DMS79 (cell line): ENCODE data around the gene STAB1.

Experiments used
- DNase-seq: peaks from one replicate; lab custom pipeline; 2025; lab: John Stamatoyannopoulos, UW

Gene STAB1

DNA sequence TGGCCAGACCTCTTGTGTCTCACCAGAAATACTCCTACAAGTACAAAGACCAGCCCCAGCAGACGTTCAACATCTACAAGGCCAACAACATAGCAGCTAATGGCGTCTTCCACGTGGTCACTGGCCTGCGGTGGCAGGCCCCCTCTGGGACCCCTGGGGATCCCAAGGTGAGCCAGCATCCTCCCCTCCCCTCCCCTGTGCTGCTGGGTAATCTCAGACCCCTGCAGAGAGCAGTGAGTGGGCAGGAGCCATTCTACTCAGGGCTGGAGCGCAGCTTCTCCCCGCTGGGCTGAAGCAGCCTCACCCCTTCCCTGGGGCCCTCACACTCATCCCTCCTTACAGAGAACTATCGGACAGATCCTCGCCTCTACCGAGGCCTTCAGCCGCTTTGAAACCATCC, 9.8 kb downstream of the STAB1 start:
- DNase-seq = no peak

DNA sequence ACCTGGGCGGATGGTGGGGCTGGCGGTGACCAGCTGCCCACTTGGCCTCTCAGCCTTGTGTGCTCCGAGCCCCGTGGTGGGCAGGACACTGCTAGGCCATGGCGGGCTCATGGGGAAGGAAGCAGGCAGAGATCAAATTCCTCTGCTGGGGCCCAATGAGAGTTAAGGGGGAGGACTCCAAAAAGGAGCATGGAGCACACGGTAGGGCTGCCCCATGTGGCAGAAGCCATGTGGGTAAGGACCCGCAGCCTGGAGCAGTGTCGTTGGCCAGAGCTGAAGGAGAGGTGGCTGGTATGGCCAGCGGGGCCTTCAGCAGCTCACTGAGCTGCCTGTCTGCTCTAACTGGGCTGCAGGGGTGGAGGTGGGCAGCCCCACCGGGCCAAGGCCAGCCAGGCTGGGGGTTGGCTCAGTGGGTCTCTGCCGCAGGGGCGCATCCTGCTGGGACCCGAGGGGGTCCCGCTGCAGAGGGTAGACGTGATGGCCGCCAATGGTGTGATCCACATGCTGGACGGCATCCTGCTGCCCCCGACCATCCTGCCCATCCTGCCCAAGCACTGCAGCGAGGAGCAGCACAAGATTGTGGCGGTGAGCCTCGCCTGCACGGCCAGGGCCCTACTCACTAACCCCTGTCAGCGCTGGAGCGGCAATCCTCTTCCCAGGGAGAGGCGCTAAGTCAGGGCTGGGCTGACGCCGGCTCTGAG, 11.3 kb downstream of the STAB1 start:
- no peak for DNase-seq

DNA sequence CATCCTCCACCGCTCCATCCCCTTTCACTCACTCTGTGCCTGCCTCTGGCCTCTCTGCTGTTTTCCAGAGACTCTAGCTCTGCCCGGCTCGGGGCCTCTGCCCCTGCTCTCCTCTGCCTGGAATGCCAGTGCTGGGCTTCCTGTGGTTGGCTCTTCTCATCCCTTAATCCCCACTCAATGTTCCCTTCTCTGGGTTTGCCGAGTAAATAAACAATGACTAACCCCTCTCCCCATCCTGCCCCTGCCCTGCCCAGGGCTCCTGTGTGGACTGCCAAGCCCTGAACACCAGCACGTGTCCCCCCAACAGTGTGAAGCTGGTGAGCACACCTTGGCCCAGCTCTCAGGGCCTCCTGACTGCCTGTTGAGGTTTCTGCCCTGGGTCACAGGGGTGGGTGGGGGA, 12.2 kb downstream of the STAB1 start:
- no peak for DNase-seq

DNA sequence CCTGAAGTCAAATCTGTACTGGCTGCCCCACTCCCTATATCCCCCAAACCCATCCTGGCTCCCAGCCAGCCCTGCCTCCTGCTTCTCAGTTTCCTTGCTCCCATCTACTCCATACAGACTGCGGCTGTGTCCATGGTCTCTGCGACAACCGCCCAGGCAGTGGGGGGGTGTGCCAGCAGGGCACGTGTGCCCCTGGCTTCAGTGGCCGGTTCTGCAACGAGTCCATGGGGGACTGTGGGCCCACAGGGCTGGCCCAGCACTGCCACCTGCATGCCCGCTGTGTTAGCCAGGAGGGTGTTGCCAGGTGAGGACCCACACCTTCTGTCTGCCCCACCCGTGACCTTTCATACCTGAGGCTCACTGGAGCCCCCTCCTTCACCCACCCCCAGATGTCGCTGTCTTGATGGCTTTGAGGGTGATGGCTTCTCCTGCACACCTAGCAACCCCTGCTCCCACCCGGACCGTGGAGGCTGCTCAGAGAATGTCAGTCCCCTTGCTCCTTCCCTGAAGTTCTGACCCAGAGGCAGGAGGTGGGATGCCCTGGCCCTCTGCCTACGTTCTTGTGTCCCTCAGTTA, 14.7 kb downstream of the STAB1 start:
- no peak for DNase-seq

DNA sequence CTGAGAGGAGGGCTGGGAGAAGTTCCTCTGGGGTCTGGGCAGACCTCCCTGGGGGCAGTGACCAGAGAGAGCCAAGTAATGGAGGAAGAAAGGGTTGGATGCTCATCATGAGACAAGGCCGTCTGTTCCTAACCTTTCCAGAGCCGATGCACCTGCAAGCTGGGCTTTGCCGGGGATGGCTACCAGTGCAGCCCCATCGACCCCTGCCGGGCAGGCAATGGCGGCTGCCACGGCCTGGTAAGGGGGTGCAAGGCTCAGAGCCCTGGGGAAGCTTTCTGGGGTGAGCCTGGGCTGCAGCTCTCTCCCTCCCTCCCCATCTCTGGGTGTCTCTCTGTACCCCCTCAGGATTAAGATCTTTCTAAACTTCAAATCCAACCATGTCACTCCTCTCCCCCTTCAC, 16.4 kb downstream of the STAB1 start:
- no peak for DNase-seq

DNA sequence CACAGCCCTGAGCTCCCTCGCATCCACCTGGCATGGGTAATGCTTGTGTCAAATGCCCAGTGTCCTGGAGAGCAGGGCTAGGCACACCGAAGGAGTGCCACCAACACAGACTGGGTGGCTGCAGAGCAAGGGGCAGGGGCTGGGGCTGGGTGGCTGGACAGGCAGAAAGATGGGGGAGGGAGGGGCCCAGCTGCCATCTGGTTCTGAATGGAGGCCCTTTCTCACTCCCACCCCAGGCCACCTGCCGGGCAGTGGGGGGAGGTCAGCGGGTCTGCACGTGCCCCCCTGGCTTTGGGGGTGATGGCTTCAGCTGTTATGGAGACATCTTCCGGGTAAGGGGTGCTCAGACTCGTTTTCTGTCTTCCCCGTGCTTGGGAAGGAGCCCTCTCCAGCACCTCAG, 17.0 kb downstream of the STAB1 start:
- DNase-seq = no peak

DNA sequence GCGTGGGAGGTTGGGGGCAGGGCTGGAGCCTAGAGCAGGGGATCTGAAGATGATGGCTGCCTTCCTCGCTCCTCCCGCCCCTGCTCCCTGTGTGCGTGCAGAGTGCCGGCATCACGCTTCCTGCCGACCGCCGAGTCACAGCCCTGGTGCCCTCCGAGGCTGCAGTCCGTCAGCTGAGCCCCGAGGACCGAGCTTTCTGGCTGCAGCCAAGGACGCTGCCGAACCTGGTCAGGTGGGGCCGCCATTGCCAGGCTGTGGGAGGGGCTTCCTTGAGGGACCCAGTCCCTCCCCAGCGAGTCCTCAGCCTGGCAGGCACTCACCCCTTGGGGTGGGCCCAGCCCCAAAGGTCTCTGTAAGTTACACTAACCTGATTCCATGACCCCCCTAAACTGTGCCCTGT, 17.6 kb downstream of the STAB1 start:
- no peak for DNase-seq

DNA sequence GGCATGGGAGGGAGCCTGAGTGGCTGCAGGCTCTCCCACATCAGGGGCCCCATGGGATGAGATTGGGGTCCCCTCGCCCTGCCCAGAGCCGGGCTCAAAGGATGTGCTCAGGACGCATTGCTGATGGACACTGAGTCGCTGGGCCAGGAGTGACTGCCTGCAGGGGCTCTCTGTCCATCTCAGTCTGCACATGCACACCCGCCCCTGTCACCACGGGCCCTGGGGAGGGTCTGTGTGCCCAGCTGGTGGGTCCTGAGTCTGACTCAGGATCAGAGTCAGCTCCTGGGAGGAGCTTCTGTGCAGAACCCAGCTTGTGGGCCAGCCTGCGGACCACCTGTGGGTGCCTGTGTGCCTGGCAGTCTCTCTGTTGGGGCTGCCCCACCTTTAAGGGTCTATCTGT, 18.1 kb downstream of the STAB1 start:
- no peak for DNase-seq

DNA sequence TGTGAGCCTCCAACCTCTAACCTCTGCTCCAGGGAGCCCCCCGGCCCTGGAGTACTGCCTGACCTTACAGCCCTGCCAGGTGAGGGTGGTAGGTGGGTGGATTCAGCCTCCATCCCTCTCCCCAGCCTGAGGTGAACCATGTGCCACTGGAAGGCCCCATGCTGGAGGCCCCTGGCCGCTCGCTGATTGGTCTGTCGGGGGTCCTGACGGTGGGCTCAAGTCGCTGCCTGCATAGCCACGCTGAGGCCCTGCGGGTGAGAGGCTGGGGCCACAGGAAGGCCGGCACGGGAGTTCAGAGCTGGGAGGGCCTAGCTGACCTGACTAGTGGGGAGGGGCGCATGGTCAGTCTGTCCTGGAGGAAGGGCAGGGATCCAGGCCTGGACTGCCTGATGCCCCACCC, 19.4 kb downstream of the STAB1 start:
- DNase-seq = no peak

DNA sequence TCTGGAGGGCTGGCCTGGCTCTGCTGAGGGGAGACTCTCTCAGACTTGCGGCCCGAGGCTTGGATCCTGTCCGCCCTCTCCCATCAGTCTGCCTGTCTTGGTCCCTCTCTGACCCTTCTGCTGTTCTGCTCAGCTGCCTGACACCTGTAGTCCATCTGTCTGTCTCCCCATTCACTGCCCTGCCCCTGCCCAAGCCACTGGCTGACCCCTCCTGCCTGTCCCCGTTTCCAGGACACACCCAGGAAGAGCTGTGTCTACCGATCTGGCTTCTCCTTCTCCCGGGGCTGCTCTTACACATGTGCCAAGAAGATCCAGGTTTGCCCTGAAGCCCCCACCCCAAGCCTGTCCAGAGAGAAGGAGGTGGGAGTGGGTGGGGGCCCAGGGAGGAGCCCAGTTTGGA, 20.1 kb downstream of the STAB1 start:
- no peak for DNase-seq

DNA sequence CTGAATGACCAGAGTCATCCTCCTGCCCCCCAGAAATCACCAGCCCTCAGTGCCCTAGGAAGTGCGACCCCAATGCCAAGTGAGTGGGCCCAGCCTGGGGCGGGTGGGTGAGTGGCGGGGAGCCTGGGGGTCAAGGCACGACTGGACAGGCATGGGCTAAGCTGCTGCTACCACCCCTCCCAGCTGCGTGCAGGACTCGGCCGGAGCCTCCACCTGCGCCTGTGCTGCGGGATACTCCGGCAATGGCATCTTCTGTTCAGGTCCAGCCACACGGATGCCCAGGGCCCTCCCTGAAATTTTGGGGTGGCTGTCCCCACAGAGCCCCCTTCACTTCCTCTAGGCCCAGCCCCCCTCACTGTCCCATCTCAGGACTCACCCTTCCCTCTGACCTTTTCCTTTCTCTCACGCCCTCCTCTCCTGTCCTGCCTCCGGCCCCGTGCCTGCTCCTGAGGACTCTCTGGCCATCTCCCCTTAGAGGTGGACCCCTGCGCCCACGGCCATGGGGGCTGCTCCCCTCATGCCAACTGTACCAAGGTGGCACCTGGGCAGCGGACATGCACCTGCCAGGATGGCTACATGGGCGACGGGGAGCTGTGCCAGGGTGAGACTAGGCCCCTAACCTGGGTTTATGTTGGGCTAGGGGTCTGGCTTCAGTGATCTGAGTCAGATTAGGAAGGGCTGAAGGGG, 21.5 kb downstream of the STAB1 start:
- no peak for DNase-seq

DNA sequence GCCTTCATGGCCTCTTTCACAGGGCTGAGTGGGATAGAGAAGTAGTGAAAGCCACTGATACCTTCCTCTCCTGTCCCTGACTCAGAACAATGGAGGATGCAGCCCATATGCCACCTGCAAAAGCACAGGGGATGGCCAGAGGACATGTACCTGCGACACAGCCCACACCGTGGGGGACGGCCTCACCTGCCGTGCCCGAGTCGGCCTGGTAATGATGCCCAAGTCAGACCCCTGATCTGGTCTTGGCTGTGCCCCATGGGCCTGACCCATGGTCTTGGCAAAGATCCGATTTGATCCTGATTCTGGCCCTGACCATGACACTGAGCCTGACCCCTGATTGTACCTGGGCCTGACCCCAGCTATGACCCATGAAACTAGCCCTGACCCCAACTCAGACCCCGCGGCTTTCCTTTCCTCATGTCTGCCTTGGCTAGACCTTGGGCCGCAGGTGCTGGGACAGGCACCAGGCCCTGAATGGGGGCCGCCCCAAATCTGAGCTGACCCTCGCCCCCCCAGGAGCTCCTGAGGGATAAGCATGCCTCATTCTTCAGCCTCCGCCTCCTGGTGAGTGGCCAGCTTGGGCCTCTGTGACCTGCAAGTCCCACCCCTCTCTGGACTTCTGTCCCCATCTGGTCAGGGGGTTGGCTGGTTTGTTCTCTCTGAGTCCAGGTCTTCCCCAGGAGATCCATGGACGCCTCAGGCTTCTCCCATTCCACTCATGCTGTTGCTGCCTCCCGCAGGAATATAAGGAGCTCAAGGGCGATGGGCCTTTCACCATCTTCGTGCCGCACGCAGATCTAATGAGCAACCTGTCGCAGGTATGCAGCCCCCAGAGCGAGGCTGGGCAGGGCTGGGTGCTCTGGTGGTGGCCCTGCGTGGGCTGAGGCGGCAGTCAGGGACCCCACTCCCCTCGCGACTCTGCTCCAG, 22.9 kb downstream of the STAB1 start:
- no peak for DNase-seq

DNA sequence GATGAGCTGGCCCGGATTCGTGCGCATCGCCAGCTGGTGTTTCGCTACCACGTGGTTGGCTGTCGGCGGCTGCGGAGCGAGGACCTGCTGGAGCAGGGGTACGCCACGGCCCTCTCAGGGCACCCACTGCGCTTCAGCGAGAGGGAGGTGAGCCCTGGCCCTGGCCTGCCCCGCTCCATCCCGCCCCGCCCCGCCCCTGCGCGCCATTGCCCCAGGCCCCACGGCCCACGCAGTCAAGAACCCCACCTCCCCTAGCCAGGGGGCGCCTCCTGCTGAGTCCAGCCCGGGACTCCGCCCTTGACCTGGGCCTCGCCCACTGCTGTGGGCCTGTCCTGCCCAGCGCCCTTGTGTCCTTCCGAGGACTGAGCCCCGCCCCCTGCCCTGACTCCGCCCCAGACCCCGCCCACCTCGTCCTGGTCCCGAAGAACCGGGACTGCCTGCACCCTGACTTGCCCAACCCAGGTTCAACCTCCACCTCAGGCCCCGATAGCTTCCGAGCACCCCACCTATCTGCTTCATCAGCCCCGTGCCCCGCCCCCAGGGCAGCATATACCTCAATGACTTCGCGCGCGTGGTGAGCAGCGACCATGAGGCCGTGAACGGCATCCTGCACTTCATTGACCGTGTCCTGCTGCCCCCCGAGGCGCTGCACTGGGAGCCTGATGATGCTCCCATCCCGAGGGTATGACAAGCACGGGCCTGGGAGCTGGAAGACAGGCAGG, 23.7 kb downstream of the STAB1 start:
- DNase-seq = no peak

DNA sequence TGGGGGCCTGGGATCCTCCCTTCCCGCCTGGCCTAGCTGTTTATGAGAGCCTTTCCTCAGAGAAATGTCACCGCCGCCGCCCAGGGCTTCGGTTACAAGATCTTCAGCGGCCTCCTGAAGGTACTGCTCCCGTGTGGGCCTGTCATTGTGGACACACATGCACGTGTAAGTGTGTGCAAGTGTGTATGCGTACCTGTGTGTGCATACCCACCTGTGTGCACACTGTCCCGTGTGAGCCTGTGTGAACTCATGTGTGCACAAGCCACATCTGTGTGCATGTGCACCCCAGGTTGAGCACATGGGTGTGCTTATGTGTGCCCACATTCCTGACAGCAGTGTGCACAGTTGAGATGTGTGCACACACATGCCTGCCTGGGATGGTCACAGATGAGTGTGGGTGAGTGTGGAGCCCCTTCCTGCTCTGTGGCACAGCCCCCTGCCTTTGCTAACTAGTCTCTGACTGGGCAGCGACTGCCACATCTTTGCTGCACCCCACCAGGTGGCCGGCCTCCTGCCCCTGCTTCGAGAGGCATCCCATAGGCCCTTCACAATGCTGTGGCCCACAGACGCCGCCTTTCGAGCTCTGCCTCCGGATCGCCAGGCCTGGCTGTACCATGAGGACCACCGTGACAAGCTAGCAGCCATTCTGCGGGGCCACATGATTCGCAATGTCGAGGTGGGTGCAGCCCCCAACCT, 24.5 kb downstream of the STAB1 start:
- no peak for DNase-seq

DNA sequence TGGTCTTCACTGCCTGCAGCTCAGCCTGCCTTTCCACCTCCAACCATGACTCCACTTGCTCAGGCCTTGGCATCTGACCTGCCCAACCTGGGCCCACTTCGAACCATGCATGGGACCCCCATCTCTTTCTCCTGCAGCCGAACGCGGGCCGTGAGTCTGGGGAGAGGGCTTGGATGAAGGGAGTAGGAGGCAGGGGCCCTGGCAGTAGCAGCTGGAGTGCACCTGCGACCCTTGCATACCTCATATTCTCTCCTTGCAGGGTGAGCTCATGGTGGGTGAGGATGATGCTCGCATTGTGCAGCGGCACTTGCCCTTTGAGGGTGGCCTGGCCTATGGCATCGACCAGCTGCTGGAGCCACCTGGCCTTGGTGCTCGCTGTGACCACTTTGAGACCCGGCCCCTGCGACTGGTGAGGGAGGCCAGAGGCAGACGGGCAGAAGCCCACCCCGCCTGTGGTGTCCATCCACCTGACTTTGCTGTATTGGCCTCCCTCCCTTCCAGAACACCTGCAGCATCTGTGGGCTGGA, 25.1 kb downstream of the STAB1 start:
- DNase-seq = no peak

DNA sequence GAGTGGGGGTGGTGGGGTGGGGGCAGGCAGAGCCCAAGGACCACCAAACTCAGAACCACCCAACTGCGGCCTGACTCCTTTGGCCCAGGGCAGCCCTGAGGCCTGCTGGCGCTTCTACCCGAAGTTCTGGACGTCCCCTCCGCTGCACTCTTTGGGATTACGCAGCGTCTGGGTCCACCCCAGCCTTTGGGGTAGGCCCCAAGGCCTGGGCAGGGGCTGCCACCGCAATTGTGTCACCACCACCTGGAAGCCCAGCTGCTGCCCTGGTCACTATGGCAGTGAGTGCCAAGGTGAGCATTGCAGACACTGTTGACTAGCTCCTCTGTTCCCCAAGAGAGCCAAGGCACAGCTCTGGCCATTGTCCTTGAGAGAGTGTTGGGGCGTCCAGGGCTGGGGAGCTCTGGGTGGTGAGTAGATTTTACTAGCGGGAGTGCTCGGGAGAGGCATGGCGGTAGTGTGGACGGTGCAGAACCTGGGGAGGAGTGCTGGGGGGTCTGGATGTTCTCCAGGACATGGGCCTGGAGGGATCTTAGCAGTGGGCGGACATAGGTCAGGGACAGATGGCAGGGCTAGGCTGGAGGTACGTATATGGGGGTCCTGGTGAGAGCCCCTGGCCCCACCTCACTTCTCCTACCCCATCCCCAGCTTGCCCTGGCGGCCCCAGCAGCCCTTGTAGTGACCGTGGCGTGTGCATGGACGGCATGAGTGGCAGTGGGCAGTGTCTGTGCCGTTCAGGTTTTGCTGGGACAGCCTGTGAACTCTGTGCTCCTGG, 25.8 kb downstream of the STAB1 start:
- no peak for DNase-seq

DNA sequence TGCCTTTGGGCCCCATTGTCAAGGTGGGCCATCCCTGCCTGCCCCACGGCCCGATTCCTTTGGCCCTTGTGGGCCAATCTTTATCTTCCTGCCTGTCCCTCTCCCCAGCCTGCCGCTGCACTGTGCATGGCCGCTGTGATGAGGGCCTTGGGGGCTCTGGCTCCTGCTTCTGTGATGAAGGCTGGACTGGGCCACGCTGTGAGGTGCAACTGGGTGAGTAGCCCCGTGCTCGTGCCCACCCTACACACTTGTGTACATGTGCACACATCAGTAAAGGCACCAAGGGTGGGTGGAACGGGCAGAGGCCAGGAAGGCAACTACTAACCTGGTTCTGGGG, 26.3 kb downstream of the STAB1 start:
- no peak for DNase-seq

DNA sequence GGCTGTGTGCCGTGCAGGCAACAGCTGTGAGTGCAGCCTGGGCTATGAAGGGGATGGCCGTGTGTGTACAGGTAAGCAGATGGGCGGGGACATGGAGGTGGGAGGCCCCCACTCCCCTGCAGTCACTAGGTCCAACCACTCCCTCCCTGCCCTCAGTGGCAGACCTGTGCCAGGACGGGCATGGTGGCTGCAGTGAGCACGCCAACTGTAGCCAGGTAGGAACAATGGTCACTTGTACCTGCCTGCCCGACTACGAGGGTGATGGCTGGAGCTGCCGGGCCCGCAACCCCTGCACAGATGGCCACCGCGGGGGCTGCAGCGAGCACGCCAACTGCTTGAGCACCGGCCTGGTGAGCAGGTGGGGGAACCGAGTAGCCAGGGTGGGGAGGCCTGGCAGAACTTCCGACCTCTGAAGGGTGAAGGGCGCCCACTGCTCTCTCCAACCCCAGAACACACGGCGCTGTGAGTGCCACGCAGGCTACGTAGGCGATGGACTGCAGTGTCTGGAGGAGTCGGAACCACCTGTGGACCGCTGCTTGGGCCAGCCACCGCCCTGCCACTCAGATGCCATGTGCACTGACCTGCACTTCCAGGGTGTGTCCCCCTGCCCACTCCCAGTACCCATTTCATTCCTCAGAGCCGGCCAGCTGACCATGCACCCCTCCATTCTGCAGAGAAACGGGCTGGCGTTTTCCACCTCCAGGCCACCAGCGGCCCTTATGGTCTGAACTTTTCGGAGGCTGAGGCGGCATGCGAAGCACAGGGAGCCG, 26.9 kb downstream of the STAB1 start:
- no peak for DNase-seq

DNA sequence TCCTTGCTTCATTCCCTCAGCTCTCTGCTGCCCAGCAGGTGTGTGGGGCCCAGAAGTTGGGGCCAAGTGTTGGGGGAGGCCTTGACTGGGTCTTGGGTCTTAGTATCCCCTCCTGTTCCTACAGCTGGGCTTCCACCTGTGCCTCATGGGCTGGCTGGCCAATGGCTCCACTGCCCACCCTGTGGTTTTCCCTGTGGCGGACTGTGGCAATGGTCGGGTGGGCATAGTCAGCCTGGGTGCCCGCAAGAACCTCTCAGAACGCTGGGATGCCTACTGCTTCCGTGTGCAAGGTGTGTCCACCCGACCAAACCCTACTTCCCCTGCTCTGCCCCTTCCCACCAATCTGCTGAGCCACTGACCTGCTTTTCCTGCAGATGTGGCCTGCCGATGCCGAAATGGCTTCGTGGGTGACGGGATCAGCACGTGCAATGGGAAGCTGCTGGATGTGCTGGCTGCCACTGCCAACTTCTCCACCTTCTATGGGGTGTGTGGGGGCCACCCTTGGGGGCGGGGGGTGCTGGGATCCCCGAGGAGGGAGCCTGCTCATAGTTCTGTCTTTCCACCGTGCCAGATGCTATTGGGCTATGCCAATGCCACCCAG, 27.6 kb downstream of the STAB1 start:
- DNase-seq = no peak
